Renal cortical epithelial cell (primary cell): ENCODE results near the gene FAM149A. TPM values are rescaled to one million over a fixed set of nuclear protein-coding genes. Genes with fewer than 3 reads are reported as not detected.

Source experiments
- DNase-seq: peaks from one replicate; pipeline ENCODE4 v3.0.0-alpha.2; 2011; ENCODE audit warnings: low read depth
- total RNA-seq: library from RNA; depleted of rRNA; stranded (reverse); fragments of >200 nt; gene quantifications from 2 replicates; pipeline ENCODE4 v1.2.3, GENCODE V29; 2014

FAM149A gene
- total RNA-seq, 1 donor from 2014 or later = 31.9 TPM

DNA sequence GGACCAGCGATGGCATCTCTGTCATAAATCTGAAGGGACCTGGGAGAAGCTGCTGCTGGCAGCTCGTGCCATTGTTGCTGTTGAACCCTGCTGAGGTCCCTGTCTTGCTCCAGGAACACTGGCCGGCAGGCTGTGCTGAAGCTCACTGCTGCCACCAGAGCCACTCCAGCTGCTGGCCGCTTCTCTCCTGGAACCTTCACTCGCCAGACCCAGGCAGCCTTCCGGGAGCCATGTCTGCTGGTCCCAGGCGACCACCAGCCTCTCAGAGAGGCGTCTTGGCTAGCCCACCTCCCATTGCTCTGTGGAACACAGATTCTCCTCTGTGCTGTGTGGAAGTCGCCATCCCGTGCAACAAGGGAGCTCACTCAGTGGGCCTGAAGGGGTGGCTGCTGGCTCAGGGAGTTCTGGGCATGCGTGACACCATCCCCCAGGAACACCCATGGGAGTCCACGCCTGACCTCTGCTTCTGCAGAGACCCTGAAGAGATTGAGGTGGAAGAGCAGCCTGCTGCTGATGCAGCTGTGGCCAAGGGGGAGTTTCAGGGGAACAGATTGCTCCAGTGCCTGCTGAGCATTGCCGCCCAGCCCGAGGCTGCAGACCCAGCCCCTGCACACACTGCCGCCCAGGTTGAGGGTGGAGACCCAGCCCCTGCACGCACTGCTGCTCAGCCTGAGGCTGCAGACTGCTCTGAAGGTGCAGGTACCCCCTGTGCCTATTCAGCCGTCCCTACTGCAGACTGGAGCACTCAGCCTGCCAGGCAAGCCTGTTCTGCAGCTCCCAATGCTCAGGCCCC is 53.7 kb downstream of the FAM149A start:
- DNase-seq = no peak

GRCh38 chr4:186158966-186159365 is 54.5 kb downstream of the FAM149A start:
- no peak for DNase-seq

DNA sequence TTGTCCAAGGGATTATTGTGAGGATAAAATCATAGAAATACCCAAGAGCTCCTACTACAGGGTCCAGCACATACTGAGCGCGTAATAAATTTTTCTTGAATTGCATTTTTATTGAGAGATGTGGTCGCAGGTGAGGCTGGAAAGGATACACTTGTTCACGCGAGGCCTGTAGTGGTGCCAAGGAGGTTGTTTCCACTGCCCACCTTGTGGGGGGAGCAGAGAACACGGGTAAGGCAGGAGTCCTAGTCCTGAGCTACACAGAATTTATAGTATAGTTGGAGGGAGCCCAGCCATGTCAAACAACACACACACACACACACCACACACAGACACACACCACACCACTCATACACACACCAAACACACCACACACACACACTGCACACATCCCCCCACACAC is 55.1 kb downstream of the FAM149A start:
- DNase-seq = no peak

- no peak for DNase-seq
Measured at GRCh38 chr4:186161138-186161537, 56.6 kb downstream of the FAM149A start.

- no peak for DNase-seq
Measured at GRCh38 chr4:186166852-186167512, 62.5 kb downstream of the FAM149A start.

- DNase-seq = no peak
Measured at GRCh38 chr4:186167605-186168004, 63.1 kb downstream of the FAM149A start.

DNA sequence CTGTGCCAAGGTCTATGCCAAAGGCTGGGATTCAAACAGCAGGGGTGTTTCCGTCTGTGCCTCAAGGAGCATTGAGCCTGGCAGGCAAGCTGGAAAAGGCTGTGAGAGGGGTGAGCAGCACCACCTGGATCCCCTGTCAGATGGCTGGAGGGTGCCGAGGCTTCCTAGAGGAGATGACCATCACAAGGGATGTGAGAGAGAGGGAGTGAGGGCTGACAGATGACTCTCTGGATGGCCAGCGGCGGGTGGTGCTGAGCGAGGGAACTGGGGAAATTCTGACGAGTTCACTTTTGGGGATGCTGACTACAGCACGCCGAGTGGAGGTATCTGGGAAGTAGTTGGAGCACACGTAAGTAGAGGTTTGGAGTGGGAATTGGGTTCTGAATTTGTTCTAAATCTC is 64.2 kb downstream of the FAM149A start:
- DNase-seq = no peak

DNA sequence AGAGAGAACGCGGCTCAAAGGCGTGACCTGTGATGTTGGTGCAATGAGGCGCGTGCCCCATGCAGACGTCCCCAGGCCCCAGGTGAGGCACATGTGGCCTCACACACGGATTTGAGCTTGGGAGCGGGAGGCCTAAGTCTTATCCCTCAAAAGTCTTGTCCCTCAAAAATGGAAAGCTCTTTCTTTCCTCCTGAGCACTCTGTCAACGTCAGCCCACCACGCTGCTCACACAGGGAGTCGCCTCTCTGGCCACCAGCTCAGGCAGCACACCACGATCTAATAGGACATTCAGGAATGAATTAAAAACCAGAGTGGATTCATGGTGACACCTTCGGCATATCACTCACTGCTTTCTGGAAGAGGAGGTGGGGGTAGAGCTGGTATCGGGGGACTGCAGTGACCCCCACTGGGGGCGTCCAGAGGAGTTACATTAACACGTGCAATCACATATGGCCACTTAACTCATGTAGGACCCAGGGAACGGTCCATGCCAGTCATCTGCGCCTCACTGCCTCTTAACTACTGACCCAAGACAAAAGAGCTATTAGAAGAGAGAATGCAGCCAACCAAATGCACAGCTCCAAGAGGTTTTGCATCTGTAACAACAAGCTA is 64.9 kb downstream of the FAM149A start:
- no peak for DNase-seq

GRCh38 chr4:186169945-186170802 is 65.7 kb downstream of the FAM149A start:
- DNase-seq = no peak

GRCh38 chr4:186170966-186171365 is 66.5 kb downstream of the FAM149A start:
- no peak for DNase-seq

- no peak for DNase-seq
Measured at GRCh38 chr4:186172546-186172945, 68.0 kb downstream of the FAM149A start.

DNA sequence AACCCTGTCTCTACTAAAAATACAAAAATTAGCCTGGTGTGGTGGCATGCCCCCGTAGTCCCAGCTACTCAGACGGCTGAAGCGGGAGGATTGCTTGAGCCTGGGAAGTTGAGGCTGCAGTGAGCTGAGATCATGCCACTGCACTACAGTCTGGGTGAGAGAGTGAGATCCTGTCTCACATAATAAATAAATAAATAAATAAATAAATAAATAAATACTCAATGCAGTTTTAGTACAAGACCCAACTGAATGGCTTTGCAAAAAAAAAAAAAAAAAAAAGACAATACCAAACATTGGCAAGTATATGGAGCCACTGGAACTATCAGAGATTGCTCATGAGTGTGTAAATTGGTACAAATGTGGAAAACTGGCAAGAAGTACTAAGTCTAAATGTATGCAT is 83.6 kb downstream of the FAM149A start:
- DNase-seq = no peak

DNA sequence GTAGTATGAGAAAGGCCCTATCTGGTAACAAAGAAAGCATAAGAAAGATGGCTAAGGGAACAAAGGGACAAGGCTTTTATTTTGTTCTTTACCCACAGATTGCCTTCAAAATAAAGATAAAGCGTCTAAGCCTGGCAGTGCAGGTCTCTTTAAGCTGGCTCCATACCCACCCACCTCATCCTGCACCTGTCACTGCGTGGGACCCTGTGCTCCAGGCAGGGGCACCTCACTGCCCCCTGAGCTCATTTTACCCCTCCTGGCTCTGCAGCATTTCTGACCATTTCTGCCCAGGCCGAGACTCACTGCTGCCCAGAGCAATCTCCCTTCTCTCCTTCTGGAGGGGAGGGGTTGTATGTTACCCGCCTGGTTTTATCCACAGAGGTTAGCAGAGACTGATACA is 85.2 kb downstream of the FAM149A start:
- DNase-seq = no peak

DNA sequence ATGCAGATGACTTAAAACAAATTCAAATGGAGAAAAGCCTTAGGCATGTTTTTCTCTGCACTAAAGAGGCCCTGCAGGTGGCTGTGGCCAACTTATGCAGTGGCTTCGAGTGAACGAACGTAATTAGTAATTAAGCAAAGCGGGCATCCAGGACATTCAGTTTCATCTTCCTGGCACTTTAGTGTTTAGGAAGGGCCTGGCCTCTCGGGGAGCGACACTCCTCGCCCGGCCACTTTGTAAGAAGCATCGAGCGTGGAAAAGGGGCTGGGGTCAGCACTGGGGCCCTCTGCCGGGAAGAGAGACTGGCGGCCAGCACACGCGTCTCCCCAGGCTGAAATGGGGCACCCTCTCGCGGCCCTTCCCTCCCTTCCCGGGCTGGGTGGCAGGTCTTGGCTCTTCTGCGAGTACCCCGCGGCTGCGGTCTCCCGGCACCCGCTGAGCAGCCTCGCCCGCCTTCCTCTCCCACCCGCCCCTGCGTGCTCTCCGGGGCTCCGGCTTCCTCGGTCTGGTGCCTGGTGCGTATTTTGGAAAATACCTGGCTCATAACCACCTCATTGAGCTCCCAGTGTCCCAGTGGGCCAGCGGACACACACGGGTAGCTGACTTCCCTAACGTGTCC is 86.2 kb downstream of the FAM149A start:
- peak; percentile 50 for DNase-seq

- DNase-seq = peak; percentile 40
Measured at GRCh38 chr4:186191200-186192065, 86.9 kb downstream of the FAM149A start, which contains the start of gene CYP4V2. TSS of gene CYP4V2 (plus strand) at chr4:186191567. CDS start at chr4:186191824, 257 bp downstream.

DNA sequence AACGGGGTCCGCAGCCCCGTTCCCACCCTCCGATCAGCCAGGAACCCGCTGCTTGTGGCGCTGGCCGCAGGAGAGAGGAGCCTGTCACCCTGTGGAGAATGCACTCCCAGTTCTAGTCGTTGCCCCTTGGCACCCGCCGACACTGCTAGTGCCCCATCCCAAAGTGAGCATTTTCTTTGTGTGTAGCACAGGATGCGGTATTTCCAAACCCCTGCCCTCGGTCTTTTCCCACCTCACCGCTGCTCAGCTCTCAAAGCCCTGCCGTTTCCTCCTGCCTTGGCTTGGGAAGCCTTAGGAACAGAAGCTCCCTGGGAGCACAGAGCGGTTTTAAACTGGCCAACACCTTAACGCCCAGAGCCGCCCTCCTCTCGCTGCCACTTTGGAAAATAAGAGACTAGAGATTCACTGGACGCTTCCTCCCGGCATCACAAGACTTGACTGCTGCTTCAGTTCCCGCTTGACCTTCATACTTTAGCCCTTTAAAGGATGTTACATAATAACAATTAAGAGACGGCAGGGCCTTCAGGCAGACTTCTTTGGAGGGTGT is 87.6 kb downstream of the FAM149A start:
- peak; percentile 38 for DNase-seq

- no peak for DNase-seq
Measured at GRCh38 chr4:186193851-186194250, 89.3 kb downstream of the FAM149A start.

DNA sequence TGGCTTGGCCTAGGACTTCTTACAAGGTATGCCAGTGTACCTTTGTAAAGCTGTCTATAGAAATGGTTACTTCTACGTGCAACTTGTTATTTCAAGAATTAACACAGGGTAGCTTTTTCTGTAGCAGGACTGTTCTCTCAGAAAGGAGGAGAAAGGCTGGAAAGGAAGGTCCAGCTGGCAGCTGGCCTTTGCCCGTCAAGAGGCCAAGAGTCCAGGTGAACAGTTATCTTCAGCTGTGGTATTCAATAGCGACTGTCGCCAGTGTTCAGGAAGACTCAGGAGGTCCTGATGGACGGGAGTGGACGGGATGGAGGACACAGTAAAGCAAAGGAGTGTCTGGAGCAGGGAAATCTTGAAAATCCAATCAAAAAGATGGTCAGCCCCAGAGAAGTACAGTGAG is 91.6 kb downstream of the FAM149A start:
- no peak for DNase-seq

DNA sequence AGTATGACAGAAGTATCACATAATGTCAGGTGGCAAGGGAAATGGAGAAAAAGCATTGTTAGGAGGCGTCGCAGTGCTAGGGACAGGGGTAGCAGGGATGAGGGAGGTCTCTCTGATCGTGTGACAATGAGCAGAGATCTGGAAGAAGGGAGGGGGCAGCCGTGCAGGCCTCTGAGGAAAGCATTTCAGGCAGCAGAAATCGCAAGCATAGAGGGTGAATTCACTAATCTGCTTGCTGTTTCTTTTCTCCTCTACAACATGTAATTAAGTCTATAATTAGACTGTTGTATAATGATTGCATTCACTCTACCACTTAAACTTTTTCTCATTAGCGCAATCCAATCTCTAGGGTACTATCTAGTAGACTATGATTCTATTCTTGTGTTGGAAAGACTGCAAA is 96.0 kb downstream of the FAM149A start:
- no peak for DNase-seq

DNA sequence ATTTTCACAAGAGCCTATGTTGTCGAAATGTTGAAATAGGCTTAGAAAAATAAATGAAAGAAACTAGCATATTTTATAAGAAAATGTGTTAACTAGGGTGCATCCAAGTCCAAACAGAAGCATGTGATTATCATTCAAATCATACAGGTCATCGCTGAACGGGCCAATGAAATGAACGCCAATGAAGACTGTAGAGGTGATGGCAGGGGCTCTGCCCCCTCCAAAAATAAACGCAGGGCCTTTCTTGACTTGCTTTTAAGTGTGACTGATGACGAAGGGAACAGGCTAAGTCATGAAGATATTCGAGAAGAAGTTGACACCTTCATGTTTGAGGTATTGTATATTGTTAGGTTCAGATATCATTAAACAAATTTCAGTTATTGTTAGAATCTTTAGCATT is 96.5 kb downstream of the FAM149A start:
- no peak for DNase-seq
